Measurements from ENCODE around the gene MICAL1.

DNA sequence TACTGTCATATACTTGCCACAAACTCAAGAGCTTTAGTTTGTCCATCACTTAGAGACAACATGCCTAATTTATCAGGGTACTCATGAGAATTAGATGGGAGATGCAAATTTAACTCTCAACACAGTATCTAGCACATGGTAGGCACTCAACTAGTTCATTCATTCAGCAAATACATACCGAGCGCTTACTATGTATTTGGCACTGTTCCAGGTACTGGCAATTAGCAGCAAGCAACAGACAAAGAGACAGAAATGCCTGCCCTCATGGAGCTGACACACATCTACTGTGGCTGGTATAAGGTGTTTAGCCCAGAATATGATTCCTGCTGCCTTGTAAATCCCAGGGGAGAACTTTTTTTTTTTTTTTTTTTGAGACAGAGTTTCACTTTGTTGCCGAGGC lies 4.8 kb downstream of the MICAL1 start:
- TF ChIP-seq CTCF (IDR thresholded peaks at IDR 0.05): no peak
- TF ChIP-seq POLR2A (IDR thresholded peaks at IDR 0.05): no peak
